Astrocyte of the cerebellum (primary cell): ENCODE results near the gene SPECC1L.

Experiments used
- DNase-seq: peaks from one replicate; pipeline ENCODE4 v3.0.0-alpha.2; 2011; ENCODE audit warnings: low read depth
- H3K4me3 ChIP-seq: 2 replicates; pipeline ENCODE4 v1.5.1; 2011; ENCODE audit warnings: mild to moderate bottlenecking, low read depth, low read length, moderate library complexity
- in situ Hi-C: cut with HindIII; loops from 2 replicates; pipeline ENCODE4 v1.10.0; 2017; ENCODE audit warnings: low sequenced_read_pairs
- TF ChIP-seq, protein P1 (sequence below): IDR thresholded peaks from 2 replicates; pipeline ENCODE4 v1.5.1; 2012; ENCODE audit warnings: low read length, low read depth, moderate library complexity, mild to moderate bottlenecking; ENCODE audit errors: missing control alignments

Gene SPECC1L

DNA sequence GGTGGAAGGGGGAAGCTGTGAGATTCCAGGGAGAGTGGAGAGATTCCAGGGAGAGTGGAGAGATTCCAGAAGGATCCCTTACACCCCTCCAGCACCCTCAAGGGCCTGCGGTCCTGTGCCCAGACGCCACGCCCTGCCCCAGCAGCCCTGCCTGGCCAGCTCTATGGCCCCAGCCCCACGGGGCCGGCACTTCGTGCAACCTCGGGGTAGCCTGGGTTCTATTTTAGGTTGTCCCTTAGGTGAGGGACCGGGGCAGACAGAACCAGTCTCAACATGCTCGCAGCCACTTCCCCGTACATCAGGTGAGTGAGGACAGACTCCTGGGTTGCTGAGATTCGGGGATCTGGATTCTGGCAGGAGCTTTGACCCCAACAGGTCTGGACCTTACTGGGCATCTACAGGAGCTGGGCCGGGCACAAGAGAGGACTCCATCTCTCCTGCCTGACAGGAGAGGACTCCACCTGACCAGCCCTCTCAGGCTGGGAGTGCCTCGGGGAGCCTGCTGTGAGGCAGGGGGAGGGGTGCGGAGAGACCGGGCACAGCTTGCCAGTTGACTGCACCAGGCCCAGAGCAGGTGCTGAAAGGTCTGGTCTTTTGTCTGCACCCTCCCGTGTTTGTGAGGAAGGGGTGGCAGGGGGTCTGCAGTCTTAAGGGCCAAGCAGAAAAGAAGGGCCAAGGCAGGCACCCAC, 148.3 kb downstream of the SPECC1L start:
- TF ChIP-seq, protein P1, sequence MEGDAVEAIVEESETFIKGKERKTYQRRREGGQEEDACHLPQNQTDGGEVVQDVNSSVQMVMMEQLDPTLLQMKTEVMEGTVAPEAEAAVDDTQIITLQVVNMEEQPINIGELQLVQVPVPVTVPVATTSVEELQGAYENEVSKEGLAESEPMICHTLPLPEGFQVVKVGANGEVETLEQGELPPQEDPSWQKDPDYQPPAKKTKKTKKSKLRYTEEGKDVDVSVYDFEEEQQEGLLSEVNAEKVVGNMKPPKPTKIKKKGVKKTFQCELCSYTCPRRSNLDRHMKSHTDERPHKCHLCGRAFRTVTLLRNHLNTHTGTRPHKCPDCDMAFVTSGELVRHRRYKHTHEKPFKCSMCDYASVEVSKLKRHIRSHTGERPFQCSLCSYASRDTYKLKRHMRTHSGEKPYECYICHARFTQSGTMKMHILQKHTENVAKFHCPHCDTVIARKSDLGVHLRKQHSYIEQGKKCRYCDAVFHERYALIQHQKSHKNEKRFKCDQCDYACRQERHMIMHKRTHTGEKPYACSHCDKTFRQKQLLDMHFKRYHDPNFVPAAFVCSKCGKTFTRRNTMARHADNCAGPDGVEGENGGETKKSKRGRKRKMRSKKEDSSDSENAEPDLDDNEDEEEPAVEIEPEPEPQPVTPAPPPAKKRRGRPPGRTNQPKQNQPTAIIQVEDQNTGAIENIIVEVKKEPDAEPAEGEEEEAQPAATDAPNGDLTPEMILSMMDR, result no peak
- H3K4me3 ChIP-seq, result no peak overlapping the region
- in situ Hi-C loops, result no loop called here
- no peak for DNase-seq

DNA sequence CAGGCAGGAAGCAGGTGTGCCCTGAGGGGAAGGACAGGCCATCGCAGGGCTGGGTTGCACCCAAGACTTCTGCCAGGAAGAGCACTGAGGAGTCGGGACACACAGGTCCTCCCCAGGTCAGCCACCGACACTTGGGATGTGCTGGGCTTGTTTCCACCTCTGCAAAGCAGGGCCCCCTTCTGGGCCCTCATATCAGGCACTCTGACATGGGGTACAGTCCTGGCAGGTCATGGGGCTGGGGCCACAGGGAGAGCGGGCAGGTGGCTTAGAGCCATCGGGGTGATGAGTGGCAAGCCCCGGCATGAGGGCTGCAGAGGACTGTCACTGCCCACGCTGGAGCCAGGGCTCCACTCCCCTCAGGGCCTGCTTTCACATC, 148.8 kb downstream of the SPECC1L start:
- DNase-seq, result no peak
- no peak overlapping the region for H3K4me3 ChIP-seq
- TF ChIP-seq, protein P1, result no peak
- in situ Hi-C loops, result no loop called here

DNA sequence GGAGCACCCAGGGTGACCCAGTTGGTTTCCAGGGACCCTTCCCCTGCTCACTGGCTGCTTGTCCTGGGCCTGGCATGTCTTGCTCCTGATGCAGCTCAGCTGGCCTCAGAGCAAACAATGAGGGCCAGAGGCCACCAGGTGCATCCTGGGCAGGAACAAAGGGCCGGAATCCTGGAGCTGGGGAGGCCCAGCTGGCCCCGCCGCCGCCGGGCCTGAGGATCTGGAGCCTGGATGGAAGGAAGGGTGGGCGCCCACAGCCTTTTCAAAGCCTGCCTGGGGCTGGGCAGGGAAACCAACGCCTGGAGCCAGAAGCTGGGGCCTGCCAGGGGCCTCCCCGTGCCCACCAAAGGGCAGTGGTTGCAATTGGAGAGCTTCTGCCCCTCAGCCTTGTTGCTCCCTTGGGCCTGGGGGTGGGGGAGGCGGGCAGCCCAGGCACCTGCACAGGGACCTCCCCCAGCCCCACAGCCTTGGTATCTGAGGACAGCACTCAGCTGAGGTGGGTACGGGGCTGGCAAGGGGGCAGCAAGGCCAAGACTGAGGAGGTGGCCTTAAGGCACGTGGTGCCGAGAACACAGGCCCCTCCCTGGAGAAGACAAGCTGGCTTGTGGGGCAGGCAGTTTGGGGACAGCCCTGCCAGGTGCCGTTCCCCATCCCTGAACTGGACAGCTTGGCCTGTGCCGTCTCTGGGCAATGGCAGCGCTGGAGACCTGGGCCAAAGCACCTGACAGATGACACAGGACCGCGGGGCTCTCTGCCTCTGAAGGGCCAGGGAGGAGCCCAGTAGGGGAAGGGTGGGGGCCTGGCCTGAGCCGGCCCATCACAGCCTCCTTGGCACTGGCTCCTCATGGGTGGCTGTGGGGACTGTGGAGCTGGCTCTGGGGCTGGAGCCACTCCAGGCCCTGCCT, 149.7 kb downstream of the SPECC1L start:
- H3K4me3 ChIP-seq, result no peak overlapping the region
- in situ Hi-C loops, result no loop called here
- no peak for DNase-seq
- TF ChIP-seq, protein P1, result no peak

DNA sequence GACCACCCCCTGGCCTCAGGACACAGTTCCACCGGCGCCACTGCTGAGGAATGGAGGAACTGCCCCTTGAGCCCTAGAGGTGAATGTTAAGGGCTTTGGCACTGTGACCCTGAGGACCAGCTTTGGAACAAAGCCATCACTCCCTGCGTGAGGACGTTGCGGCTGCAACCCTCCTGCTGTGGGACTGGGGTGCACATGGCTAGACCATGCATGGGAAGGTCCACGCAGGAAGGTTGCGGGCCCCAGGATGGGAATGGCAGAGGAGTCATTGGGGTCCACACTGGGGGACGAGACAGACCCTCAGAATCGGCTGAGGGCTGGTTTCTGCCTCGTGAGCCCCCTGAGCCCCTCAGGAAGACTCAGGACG, 150.3 kb downstream of the SPECC1L start:
- TF ChIP-seq, protein P1, result no peak
- in situ Hi-C loops, result no loop called here
- DNase-seq, result no peak
- H3K4me3 ChIP-seq, result no peak overlapping the region

DNA sequence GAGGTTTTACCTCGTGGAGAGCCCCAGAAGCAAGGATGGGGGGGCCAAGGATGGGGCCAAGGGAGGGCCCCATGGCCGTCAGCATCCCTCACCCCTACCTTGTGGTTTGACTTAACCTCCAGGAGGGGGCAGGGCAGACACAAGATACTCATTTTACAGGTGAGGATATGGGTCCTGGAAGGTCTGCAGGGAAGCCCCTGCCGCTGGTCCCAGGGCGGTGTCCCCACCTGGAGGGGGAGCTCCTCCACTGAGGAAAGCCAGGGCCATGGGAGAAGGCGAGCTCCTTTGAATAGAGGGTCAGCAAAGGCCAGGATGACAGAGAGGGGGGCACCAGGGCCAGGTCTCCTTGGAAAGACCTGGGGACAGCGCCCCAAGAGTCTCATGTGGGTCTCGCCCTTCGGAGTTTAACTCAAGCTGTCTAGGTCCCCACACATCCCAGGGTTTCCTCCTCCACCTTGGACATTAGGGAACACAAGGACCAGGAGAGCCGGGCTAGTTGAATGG, 150.8 kb downstream of the SPECC1L start:
- DNase-seq, result no peak
- H3K4me3 ChIP-seq, result no peak overlapping the region
- in situ Hi-C loops, result no loop called here
- TF ChIP-seq, protein P1, result peak; percentile 18

DNA sequence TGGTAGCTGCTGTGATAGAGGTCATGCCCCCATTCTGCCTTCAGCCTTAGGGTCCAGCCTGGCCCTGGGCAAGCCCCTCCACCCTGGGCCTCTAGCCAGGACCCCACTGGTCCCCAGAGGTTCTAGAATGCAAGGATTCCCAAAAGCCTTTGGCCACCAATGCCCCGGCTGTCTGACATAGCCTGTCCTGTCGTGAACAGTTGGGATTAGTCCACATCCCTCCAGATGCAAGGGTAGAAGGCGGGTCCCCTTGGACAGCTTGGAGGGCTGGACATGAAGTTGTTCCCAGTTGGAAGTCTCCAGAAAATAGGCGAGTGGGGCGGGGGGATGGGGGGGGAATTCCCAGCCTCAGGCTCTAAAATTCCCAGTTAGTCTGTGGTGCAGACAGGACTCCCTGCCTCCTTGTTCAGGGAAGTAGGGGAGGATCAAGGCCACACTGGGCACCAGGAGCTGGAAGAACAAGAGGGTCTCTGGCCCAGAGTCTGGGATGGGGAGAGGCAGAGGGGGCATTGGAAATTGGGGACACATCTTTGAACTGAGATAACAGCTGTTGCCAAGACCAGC, 151.6 kb downstream of the SPECC1L start:
- in situ Hi-C loops, result no loop called here
- H3K4me3 ChIP-seq, result no peak overlapping the region
- no peak for DNase-seq
- TF ChIP-seq, protein P1, result no peak
